ENCODE results near the gene STK31.
"Not testable (repeated sequence)": the region's sequence is repeated elsewhere in the genome, so short reads cannot be mapped to it uniquely, and the experiment has no call there.

STK31 gene

DNA sequence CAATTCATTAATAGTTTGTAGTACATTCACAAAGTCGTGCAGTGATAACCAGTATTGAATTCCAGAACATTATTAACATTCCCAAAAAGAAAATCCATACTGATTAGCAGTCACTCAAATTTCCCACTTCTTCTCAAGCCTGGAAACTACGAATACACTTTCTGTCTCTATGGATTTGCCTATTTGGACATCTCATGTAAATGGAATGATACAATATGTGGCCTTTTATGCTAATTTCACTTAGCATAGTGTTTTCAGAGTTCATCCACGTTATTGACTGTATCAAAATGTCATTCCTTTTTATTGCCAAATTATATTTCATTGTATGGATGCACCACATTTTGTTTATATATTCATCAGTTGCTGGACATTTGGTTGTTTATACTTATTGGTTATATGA is 78.8 kb downstream of the STK31 start:
- DNase-seq (ENCODE audit: low read depth, low spot score), result no peak

DNA sequence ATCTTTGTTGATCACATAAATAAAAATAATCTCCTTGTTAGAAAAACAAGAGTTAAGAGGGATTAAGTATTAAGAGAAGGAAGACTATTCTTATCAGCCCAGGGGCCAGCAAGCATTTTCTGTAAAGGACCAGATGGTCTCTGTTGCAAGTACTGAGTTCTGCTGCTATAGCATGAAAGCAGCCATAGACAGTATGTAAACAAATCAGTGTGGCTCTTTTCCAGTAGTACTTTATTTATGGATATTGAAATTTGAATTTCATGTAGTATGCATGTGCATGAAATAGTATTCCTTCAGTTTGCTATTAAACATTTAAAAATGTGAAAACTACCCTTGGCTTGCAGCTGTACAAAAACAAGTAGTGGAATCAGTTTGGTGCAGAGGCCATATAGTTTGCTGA is 81.7 kb downstream of the STK31 start:
- no peak for DNase-seq (ENCODE audit: low read depth, low spot score)

DNA sequence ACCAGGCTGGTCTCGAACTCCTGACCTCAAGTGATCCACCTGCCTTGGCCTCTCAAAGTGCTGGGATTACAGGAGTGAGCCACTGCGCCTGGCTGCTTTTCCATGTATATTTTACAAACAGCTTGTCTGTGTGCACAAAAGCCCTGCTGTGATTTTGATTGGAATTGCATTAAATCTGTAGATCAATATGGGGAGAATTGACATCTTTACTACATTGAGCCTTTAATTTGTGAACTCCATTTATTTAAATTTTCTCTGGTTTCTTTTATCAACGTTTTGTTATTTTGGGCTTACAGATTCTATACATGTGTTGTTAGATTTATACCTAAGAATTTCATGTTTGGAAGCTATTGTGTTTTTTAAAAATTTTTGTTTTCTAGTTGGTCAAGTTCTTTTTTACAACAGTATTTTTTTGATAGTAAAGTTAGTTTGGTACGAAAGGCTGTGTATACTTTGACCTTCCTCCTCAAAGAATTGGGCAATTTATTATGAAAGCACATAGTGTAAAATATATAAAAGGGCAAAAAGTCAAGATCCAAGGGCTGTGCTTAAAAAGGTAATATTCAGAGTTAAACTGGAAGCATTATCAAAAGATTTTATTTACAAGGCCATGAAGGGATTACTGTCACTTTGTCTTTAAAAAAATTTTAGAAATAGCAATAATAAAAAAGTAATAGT is 92.8 kb downstream of the STK31 start:
- no peak for DNase-seq (ENCODE audit: low read depth, low spot score)

DNA sequence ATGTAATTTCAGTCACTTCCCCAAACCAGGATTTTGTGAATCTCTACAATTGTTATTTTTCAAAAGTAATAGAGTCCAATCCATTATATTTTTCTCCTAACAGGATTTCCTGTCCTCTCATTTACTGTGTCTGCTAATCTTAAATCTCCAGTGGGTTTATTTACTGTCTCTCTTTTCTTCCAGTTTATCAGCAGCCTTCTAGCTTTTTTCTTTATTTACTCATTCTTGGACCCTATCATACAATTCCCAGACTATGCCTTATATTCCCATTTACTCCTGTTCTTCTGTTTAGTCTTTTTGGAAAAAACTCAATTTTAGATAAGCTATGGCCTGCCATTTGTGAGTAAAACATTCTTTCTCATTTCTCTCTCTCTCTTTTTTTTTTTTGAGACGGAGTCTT is 94.7 kb downstream of the STK31 start:
- DNase-seq (ENCODE audit: low read depth, low spot score), result no peak

DNA sequence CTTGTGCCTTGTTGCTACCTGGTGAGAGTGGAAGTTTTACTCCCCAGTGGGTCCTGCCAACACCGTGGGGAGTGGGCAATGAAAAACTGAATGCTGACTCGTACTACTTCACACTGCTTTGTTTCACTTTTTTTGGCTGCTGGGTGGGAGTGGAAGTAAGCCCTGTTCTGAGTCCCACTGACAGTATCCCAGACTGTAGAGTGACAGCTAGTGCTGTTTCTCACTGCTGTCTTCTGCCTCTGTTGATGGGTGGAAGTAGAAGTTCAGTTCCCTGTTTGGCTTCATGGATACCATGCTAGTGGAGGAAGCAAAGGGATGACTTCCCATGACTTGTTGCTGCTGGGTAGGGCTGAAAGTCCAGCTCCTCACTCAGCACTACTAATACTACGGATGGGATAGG is 98.4 kb downstream of the STK31 start:
- no peak for DNase-seq (ENCODE audit: low read depth, low spot score)

DNA sequence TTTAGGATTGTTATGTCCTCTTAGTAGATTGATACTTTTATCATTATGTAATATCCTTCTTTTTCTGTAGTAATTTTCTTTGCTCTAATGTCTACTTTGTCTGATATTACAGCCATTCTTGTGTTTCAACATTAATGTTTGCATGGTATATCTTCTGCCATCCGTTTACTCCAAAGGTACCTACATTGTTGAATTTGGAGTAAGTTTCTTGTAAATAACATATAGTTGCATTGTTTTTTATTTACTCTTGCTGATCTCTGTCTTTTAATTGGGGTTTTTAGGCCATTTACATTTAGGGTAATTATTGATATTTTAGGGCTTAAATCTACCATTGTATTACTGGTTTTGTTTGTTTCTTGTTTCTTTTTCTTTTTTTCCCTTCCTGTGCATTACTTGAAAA is 100.1 kb downstream of the STK31 start:
- no peak for DNase-seq (ENCODE audit: low read depth, low spot score)

DNA sequence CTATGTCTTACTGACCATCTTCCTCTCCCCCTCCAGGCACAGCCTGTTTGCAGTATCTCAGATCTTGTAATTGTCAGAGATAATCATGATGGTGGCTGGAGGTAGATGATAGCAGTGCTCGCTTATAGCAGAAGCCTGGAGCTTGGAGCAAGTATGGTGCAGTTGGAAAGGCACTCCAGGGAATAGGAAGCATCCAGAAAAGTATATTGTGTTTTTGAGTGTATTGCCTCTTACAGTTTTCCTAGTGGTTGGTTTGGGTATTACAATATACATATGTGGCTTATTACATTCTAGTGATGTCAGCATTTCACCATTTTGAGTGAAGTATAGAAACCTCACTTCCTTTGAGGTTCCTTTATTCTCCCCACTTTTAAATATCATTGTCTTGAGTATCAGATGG is 101.5 kb downstream of the STK31 start:
- no peak for DNase-seq (ENCODE audit: low read depth, low spot score)

DNA sequence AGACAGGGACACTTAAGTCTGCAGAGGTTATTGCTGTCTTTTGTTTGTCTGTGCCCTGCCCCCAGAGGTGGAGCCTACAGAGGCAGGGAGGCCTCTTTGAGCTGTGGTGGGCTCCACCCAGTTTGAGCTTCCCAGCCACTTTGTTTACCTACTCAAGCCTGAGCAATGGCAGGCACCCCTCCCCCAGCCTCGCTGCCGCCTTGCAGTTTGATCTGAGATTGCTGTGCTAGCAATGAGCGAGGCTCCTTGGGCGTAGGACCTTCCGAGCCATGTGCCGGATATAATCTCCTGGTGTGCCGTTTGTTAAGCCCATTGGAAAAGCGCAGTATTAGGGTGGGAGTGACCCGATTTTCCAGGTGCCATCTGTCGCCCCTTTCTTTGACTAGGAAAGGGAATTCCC is 118.1 kb downstream of the STK31 start:
- DNase-seq (ENCODE audit: low read depth, low spot score), result not testable (repeated sequence)

DNA sequence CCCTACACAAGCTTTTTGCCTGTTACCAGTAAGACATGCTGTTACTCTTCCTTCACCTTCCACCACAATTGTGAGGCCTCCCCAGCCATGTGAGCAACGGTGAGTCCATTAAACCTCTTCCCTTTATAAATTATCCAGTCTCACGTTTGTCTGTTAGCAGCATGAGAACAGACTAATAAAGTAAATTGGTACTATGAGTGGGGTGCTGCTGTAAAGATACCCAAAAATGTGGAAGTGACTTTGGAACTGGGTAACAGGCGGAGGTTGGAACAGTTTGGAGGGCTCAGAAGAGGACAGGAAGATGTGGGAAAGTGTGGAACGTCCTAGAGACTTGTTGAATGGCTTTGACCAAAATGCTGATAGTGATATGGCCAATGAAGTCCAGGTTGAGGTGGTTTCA is 122.7 kb downstream of the STK31 start:
- DNase-seq (ENCODE audit: low read depth, low spot score), result not testable (repeated sequence)

DNA sequence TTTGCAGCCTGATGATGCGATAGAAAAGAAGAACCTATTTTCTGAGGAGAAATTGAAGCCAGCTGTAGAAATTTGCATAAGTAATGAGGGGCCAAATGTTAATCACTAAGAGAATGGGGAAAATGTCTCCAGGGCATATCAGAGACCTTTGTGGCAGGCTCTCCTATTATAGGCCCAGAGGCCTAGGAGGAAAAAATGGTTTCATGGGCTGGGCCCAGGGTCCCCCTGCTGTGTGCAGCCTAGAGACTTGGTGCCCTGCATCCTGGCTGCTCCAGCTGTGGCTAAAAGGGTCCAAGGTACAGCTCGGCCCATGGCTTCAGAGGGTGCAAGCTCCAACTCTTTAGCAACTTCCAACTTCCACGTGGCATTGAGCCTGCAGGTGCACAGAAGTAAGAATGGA is 123.4 kb downstream of the STK31 start:
- DNase-seq (ENCODE audit: low read depth, low spot score), result no peak

GRCh38 chr7:23844837-23845236 is 134.8 kb downstream of the STK31 start:
- peak; percentile 75 for DNase-seq (ENCODE audit: low read depth, low spot score)

GRCh38 chr7:23852135-23852534 is 142.1 kb downstream of the STK31 start:
- no peak for DNase-seq (ENCODE audit: low read depth, low spot score)

- DNase-seq (ENCODE audit: low read depth, low spot score), result no peak
These were observed 143.0 kb downstream of the STK31 start for GRCh38 chr7:23852988-23853387.

DNA sequence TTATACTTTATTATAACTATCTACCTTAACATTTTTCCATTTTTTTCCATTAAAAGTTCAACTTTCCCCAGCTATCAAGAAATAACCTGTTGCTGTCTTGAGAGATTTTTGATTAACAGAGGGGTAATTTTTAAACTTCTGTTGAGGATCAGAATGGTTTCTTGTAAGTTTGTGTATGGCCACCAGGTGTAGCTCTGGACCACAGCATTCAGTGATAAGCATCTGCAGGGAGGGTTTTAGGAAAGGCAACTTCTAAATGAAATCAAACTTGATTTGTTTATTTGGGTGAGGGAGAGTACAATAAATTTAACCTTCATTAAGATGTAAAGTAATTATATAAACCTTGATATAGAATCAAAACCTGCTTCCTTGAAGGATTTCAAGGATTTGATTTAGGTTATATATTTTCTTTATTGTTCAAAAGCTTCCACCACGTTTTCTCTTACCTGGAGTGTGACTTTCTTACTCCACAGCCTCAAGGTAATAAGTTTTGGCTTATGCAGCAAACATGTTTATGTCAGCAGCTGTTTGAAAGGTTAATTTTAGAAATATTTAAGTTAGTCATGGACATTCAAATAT is 153.3 kb downstream of the STK31 start:
- DNase-seq (ENCODE audit: low read depth, low spot score), result peak; percentile 8

GRCh38 chr7:23864973-23865372 is 155.0 kb downstream of the STK31 start:
- no peak for DNase-seq (ENCODE audit: low read depth, low spot score)

DNA sequence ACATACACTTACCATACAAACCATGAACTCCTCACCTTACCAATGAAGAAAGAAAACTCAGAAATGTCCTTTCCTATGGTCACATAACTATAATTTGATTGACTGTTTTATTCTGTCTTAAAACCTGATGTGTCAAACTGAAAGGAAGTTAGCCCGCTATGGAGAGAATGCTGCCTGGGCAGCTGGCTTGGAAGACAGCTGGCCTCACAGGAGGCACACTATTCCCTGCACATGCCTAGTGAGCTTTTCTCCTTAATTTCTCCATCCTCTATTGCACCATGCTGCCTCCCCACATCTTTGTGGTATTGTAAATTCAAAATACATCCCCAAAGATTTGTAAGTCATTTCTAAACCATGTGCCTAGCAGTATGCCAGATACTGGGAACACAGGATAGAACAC is 163.3 kb downstream of the STK31 start:
- DNase-seq (ENCODE audit: low read depth, low spot score), result no peak

- DNase-seq (ENCODE audit: low read depth, low spot score), result not testable (repeated sequence)
These were observed 166.5 kb downstream of the STK31 start for GRCh38 chr7:23876526-23876925.

All from ELF-1 (cell line).